GM18951 (cell line): ENCODE measurements around the gene ABCD2.
"Not testable (repeated sequence)": the region's sequence is repeated elsewhere in the genome, so short reads cannot be mapped to it uniquely, and the experiment has no call there.

ENCODE experiments used
- POLR2A ChIP-seq: IDR thresholded peaks from 4 replicates; pipeline ENCODE4 v1.6.1; 2011; ENCODE audit warnings: mild to moderate bottlenecking; ENCODE audit not compliant: insufficient read length, insufficient read depth; ENCODE audit errors: extremely low read depth
- in situ Hi-C: fragments of 300-500 bp; cut with MboI; formaldehyde crosslinking; loops from one replicate; pipeline ENCODE4 v1.12.0; 2022; ENCODE audit warnings: low sequenced_read_pairs, mixed read lengths, inconsistent platforms; ENCODE audit not compliant: unreplicated experiment

The ABCD2 gene

GRCh38 chr12:39541471-39541870 lies 78.1 kb downstream of the ABCD2 start:
- TF ChIP-seq POLR2A, result no peak
- in situ Hi-C loops, result no loop called here

- in situ Hi-C loops, result no loop called here
- no peak for TF ChIP-seq POLR2A
Measured at GRCh38 chr12:39538679-39539104, 80.9 kb downstream of the ABCD2 start.

GRCh38 chr12:39533951-39534350 lies 85.7 kb downstream of the ABCD2 start:
- in situ Hi-C loops, result no loop called here

GRCh38 chr12:39532448-39532847 lies 87.2 kb downstream of the ABCD2 start:
- in situ Hi-C loops, result no loop called here
- TF ChIP-seq POLR2A, result no peak

More at GRCh38 chr12:39533951-39534350, 85.7 kb downstream of the ABCD2 start:
- TF ChIP-seq POLR2A, result no peak

GRCh38 chr12:39526974-39527373 lies 92.6 kb downstream of the ABCD2 start:
- TF ChIP-seq POLR2A, result no peak
- in situ Hi-C loops, result no loop called here

- in situ Hi-C loops, result not testable (repeated sequence)
Measured at GRCh38 chr12:39522167-39522566, 97.4 kb downstream of the ABCD2 start.

- in situ Hi-C loops, result no loop called here
- no peak for TF ChIP-seq POLR2A
Measured at GRCh38 chr12:39510001-39510400, 109.6 kb downstream of the ABCD2 start.

GRCh38 chr12:39505554-39505953 lies 114.0 kb downstream of the ABCD2 start:
- in situ Hi-C loops, result no loop called here

GRCh38 chr12:39505023-39505422 lies 114.6 kb downstream of the ABCD2 start:
- in situ Hi-C loops, result no loop called here
- no peak for TF ChIP-seq POLR2A

More at GRCh38 chr12:39505554-39505953, 114.0 kb downstream of the ABCD2 start:
- TF ChIP-seq POLR2A, result no peak

GRCh38 chr12:39503439-39503838 lies 116.2 kb downstream of the ABCD2 start:
- no peak for TF ChIP-seq POLR2A
- in situ Hi-C loops, result no loop called here

GRCh38 chr12:39502726-39503125 lies 116.9 kb downstream of the ABCD2 start:
- TF ChIP-seq POLR2A, result no peak
- in situ Hi-C loops, result no loop called here
